ENCODE measurements around the gene DAPP1. TPM values are rescaled to one million over a fixed set of nuclear protein-coding genes. Genes with fewer than 3 reads are reported as not detected.

Gene DAPP1, protein sequence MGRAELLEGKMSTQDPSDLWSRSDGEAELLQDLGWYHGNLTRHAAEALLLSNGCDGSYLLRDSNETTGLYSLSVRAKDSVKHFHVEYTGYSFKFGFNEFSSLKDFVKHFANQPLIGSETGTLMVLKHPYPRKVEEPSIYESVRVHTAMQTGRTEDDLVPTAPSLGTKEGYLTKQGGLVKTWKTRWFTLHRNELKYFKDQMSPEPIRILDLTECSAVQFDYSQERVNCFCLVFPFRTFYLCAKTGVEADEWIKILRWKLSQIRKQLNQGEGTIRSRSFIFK
- total RNA-seq (2021; fragmentation: NEBNext Ultra II Directional; extraction: Animal tissue kit (Norgen Biotek cat#: 25700)) = not detected in 2 replicates
- polyA plus RNA-seq (2011; rRNA removed) = not detected in 2 replicates
- not detected for polyA plus RNA-seq (2011; cell fraction: cytosol; rRNA removed)
- polyA plus RNA-seq (2011; cell fraction: nucleus; rRNA removed) = not detected
- not detected in 4 replicates for polyA plus RNA-seq (2012, experiment 1 of 2)
- polyA plus RNA-seq (2012, experiment 2 of 2) = not detected
- polyA plus RNA-seq (2013, experiment 1 of 2) = not detected
- polyA plus RNA-seq (2013, experiment 2 of 2) = not detected
- polyA minus RNA-seq (2011; rRNA and poly(A)+ RNA removed) = 0.20 TPM in 1 of 2 replicates, not detected in the other
- not detected for polyA minus RNA-seq (2011; cell fraction: cytosol; rRNA and poly(A)+ RNA removed)
- not detected for polyA minus RNA-seq (2011; cell fraction: nucleus; rRNA and poly(A)+ RNA removed)
- long read RNA-seq, experiment 1 = 0 reads
- long read RNA-seq, experiment 2 = 0 reads

DNA sequence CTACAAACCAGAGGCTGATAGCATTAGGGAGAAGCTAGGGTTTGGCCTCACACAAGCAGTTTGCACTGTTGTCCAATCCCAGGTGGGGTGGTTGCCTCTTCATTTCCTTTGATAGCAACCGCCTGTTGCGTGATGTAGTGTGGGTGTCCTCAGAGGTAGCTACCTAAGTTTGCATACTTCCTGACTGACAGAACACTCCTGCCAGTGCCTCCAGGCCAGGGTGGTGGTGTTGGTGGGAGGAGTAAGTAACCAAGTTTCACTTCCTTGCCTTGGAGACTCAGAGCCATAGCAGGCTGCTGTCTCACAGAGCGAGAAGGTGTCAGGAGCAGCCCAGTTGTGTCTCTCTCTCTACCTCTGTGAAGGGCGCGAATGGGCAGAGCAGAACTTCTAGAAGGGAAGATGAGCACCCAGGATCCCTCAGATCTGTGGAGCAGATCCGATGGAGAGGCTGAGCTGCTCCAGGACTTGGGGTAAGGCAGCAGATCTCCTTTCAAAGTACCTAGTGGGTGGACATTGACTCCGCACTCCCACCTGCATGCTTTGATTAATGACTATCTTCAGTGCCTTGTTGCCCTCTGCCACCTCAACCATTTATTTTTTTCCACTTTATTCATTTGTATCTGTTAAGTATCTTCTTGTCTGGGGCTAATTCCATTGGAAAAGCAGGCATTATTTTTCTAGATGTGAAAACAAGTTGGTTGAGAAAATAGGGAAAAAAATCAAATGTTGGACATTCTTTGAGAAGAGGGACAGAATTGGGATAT, at the start of gene DAPP1:
Gene DAPP1 (plus strand): TSS at position 283 of the 764 bp plus-strand sequence. CDS start 87 bp downstream, at position 370.
- Histone ChIP-seq H3K79me2 (ENCODE audit: control insufficient read depth in 1 of 2, insufficient read depth in 2 of 2, low read length in 2 of 2) (no peaks in the 10 kb centered on the region), H3K4me2 (ENCODE audit: insufficient read depth in 1 of 2, low read depth in 2 of 2, low read length in 2 of 2) (peak within 1 kb of the TSS in 1 of 2 experiments; percentile 28; a peak in 1 of 4 replicates), H2BK12ac (ENCODE audit: low read depth, low read length) (no peak within 1 kb of the TSS), H3K36me3 (ENCODE audit: control insufficient read depth in 2 of 4, insufficient read depth in 4 of 4, low read length in 3 of 4) (no peaks in the 10 kb centered on the region), H3K27ac (ENCODE audit: low read depth, low read length) (no peak within 1 kb of the TSS), H3K14ac (ENCODE audit: insufficient read length) (no peak within 1 kb of the TSS), H3K18ac (ENCODE audit: extremely low read depth, low read length) (no peak within 1 kb of the TSS), H3K4me3 (ENCODE audit: extremely low read depth in 1 of 4, insufficient read depth in 2 of 4, low read depth in 3 of 4, low read length in 4 of 4) (no peak within 1 kb of the TSS), H2AK5ac (ENCODE audit: low read depth, low read length) (no peak within 1 kb of the TSS), H3K4ac (replicated peaks; ENCODE audit: insufficient read length, low read depth, low read length) (no peak within 1 kb of the TSS), H4K91ac (replicated peaks; ENCODE audit: insufficient read length, low read length) (no peak within 1 kb of the TSS), H4K5ac (ENCODE audit: insufficient read length, low read depth, low read length) (no peak within 1 kb of the TSS), H3K23ac (ENCODE audit: insufficient read length) (no peak within 1 kb of the TSS), H3K4me1 (replicated peaks in 1 of 4; ENCODE audit: control insufficient read depth in 3 of 4, insufficient read depth in 4 of 4, low read length in 3 of 4) (0 out of 7 replicates have a peak, but pooled peaks cover 0 to 1% (median 0%) of the 10 kb centered on the region in 4 experiments), H2BK20ac (ENCODE audit: low read length) (no peak within 1 kb of the TSS; the same call in 1 of the 2 replicates), H2BK15ac (ENCODE audit: low read length) (no peak within 1 kb of the TSS; the same call in 1 of the 2 replicates), H3K56ac (replicated peaks; ENCODE audit: insufficient read length, low read depth, low read length) (no peak within 1 kb of the TSS), H4K20me1 (replicated peaks in 1 of 2; ENCODE audit: control insufficient read depth in 1 of 2, insufficient read depth in 2 of 2, low read length in 2 of 2) (no peaks in the 10 kb centered on the region), H3K9ac (replicated peaks in 1 of 4; ENCODE audit: extremely low read depth in 1 of 4, low read depth in 3 of 4, low read length in 3 of 4) (no peak within 1 kb of the TSS), H2BK5ac (ENCODE audit: low read depth, low read length) (no peak within 1 kb of the TSS), H3K79me1 (ENCODE audit: low read depth, low read length) (no peaks in the 10 kb centered on the region), H4K8ac (ENCODE audit: extremely low read depth, insufficient read depth, low read length) (no peak within 1 kb of the TSS), H2BK120ac (replicated peaks; ENCODE audit: low read depth, low read length) (no peak within 1 kb of the TSS), H2AFZ (ENCODE audit: low read length) (peak within 1 kb of the TSS; percentile 97), H3K9me3 (ENCODE audit: insufficient read depth in 2 of 2, low read depth in 1 of 2, low read length in 1 of 2) (no peaks in the 10 kb centered on the region), H3K27me3 (replicated peaks in 1 of 4; ENCODE audit: control insufficient read depth in 3 of 4, extremely low read depth in 1 of 4, insufficient read depth in 3 of 4, low read length in 3 of 4) (no peaks in the 10 kb centered on the region), H3K23me2 (ENCODE audit: low read depth, low read length) (no peaks in the 10 kb centered on the region; the same call in 1 of the 2 replicates)
- POLR2A ChIA-PET (ENCODE audit: partially characterized antibody) = interaction anchor here (1.3 to 1.4 kb wide), 2 partner anchors 132 to 254 kb away, joined by 3 read pairs; no protein-coding TSS in a partner anchor
- DNase-seq (ENCODE audit: low read depth in 1 of 2, low spot score in 2 of 2) = no peak
- CTCF ChIA-PET (ENCODE audit: partially characterized antibody) = interaction anchor here (0.8 to 1.8 kb wide), 4 partner anchors 9 to 254 kb away, joined by 3 to 5 read pairs (median 3); no protein-coding TSS in a partner anchor
- WGBS, 2 experiments (ENCODE audit: extremely low coverage in 1 of 2, insufficient coverage in 1 of 2, insufficient read length in 1 of 2, insufficient replicate concordance in 2 of 2, low coverage in 1 of 2, low lambda C conversion rate in 2 of 2, missing lambda C conversion rate in 1 of 2) = 91% methylated on average over 7 of the region's 7 CpGs; no CpG with 5 or more reads in 1 of the 2 experiments
- no peak for FAIRE-seq
- TF ChIP-seq RAD21 (IDR thresholded peaks at IDR 0.05 in 1 of 2, conservative IDR thresholded peaks at IDR 0.05 in 1 of 2; ENCODE audit: low read depth in 2 of 2, low read length in 2 of 2) = no peak
- no peak for TF ChIP-seq SIRT6 (IDR thresholded peaks at IDR 0.05; ENCODE audit: low read length)
- no peak for TF ChIP-seq PHF8 (conservative IDR thresholded peaks at IDR 0.05; ENCODE audit: low read depth, low read length)
- no peak for TF ChIP-seq ZNF274 (IDR thresholded peaks at IDR 0.05; ENCODE audit: borderline replicate concordance, extremely low read depth, low read length)
- TF ChIP-seq SIN3A (conservative IDR thresholded peaks at IDR 0.05 in 1 of 2, IDR thresholded peaks at IDR 0.05 in 1 of 2; ENCODE audit: low read depth in 1 of 2, low read length in 2 of 2) = no peak
- no peak for TF ChIP-seq CEBPB (IDR thresholded peaks at IDR 0.05; ENCODE audit: low read depth, low read length)
- TF ChIP-seq BRCA1 (IDR thresholded peaks at IDR 0.05; ENCODE audit: low read depth, low read length) = no peak
- no peak for TF ChIP-seq CBX5 (IDR thresholded peaks at IDR 0.05; ENCODE audit: low read depth, low read length)

All from H1 (cell line).